SK-N-MC (cell line): Measurements from ENCODE around the gene DNLZ.
"Not testable (repeated sequence)": the region's sequence is repeated elsewhere in the genome, so short reads cannot be mapped to it uniquely, and the experiment has no call there.

Experiments
- DNase-seq: peaks from one replicate; pipeline ENCODE4 v3.0.0-alpha.2; 2011; ENCODE audit warnings: low read depth, low spot score
- H3K27ac ChIP-seq: fragments of 200-600 bp; sonication (generic); 2 replicates; pipeline ENCODE4 v1.5.1; 2016; ENCODE audit warnings: mixed run types
- H3K36me3 ChIP-seq: fragments of 200-600 bp; sonication (generic); 2 replicates; pipeline ENCODE4 v1.6.1; 2017; ENCODE audit warnings: antibody characterized with exemption, low read length, mixed read lengths; ENCODE audit not compliant: insufficient read depth
- H3K4me3 ChIP-seq: fragments of 200-600 bp; sonication (generic); 2 replicates; pipeline ENCODE4 v1.5.1; 2016
- H3K9ac ChIP-seq: fragments of 200-600 bp; sonication (generic); 2 replicates; pipeline ENCODE4 v1.8.0; 2017; ENCODE audit warnings: mixed run types, mixed read lengths; ENCODE audit not compliant: insufficient read length
- H3K9me3 ChIP-seq: fragments of 200-600 bp; sonication (generic); 2 replicates; pipeline ENCODE4 v1.6.1; 2017; ENCODE audit warnings: low read depth, mild to moderate bottlenecking, antibody characterized with exemption, low read length, moderate library complexity, mixed read lengths
- EZH2 ChIP-seq: fragments of 200-600 bp; sonication (generic); IDR thresholded peaks from one replicate; pipeline ENCODE4 v1.6.1; 2017; ENCODE audit warnings: antibody characterized with exemption
- FOXP2 ChIP-seq: optimal IDR thresholded peaks from 2 replicates; pipeline ENCODE3; 2011; ENCODE audit warnings: mild to moderate bottlenecking, moderate library complexity; ENCODE audit not compliant: insufficient read depth; ENCODE audit errors: extremely low read length, control extremely low read depth
- POLR2AphosphoS5 ChIP-seq: IDR thresholded peaks from 2 replicates; pipeline ENCODE4 v1.6.1; 2012; ENCODE audit warnings: mild to moderate bottlenecking, low read depth, low read length, borderline replicate concordance

The DNLZ gene

DNA sequence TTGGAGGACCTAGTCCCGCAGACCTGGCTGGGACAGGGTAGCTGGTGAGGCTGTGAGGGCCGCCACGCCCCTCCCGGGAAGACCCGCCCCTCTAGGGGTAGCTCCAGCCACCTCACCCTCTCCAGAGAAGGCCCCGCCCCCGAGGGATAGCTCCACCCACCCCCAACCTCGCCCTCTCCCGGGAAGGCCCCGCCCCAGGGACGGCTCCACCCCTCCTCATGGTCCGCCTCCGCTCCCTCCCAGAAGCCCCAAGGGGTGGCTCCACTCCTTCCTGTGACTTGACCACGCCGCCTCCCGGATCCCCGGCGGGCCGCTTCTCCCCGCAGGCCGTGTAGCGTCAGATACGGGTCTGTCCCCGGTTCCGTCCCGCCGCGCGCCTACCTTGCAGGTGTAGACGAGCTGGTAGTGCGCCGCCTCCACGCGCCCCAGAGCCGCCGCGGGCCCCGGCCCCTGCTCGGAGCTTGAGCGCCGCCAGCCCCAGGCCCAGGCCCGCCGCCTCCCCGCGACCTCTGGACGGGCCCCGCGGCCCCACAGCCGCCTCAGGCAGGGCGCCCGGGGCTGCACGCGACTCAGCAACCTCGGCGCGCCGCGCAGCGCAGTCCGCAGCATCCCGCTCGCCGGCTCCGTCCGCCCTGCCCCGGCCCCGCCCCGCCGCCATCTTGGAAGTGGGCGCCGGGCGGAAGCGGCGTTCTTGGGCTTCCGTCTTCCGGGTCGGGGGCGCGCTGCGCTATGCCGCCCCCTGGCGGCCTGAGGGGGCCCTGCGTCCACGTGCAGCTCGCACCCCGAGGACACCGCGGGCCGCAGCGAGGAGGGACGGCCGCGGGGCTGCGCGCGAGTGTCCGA lies at the start of gene DNLZ:
DNLZ (minus strand) TSS at position 639 of the 843 bp plus-strand sequence; CDS start at position 609, 30 bp downstream.
- H3K36me3 ChIP-seq: no peaks in the 10 kb centered on the region; the same call in 1 of the 2 replicates
- peak within 1 kb of the TSS; percentile 80 for H3K27ac ChIP-seq
- DNase-seq: peak; percentile 51
- H3K9me3 ChIP-seq: no peaks in the 10 kb centered on the region
- peak within 1 kb of the TSS; percentile 94 for H3K4me3 ChIP-seq
- peak; percentile 87 for TF ChIP-seq POLR2AphosphoS5
- no peak for TF ChIP-seq EZH2
- H3K9ac ChIP-seq: peak within 1 kb of the TSS; percentile 72

DNA sequence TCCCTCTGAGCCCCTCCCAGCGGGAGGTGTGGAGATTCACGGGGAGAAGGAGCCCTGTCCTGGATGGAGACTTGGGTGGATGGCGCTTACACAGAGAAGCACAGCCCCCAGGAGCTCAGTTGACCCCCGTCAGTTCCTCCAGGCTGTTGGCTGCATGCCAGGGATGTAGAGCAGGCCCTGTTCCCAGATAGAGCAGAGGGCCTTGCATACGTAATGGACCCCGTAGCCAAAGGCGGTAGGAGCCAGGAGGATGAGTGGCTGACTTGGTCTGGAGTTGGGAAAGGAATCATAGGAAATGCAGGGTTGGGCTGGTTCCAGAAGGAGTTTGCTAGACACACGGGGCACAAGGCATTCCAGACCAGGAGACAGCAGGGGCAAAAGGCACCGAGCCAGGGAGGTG lies 49.4 kb upstream of the DNLZ start:
- H3K27ac ChIP-seq: no peak overlapping the region
- H3K36me3 ChIP-seq: peaks cover 59% of the 10 kb centered on the region
- H3K4me3 ChIP-seq: no peak overlapping the region
- TF ChIP-seq EZH2 (no peak), POLR2AphosphoS5 (no peak), FOXP2 (no peak)
- DNase-seq: no peak
- no peak overlapping the region for H3K9ac ChIP-seq
- H3K9me3 ChIP-seq: no peaks in the 10 kb centered on the region

- TF ChIP-seq EZH2 (no peak), POLR2AphosphoS5 (no peak), FOXP2 (no peak)
- H3K27ac ChIP-seq: no peak overlapping the region
- H3K9me3 ChIP-seq: no peaks in the 10 kb centered on the region
- H3K4me3 ChIP-seq: peak overlapping the region; percentile 96
- H3K36me3 ChIP-seq: peaks cover 60% of the 10 kb centered on the region
- DNase-seq: no peak
- peak overlapping the region; percentile 96 for H3K9ac ChIP-seq
These were observed 47.8 kb upstream of the DNLZ start for GRCh38 chr9:136411378-136411777.

- H3K4me3 ChIP-seq: peak within 1 kb of the TSS; percentile 98
- H3K36me3 ChIP-seq: peaks cover 57% of the 10 kb centered on the region
- H3K9me3 ChIP-seq: no peaks in the 10 kb centered on the region
- H3K27ac ChIP-seq: peak within 1 kb of the TSS; percentile 77
- TF ChIP-seq EZH2: no peak
- TF ChIP-seq POLR2AphosphoS5: peak; percentile 96
- no peak for TF ChIP-seq FOXP2
- DNase-seq: peak; percentile 6
- H3K9ac ChIP-seq: peak within 1 kb of the TSS; percentile 96
These were observed 47.1 kb upstream of the DNLZ start, which contains the start of the genes ENTR1 and PMPCA for GRCh38 chr9:136410500-136411287. ENTR1 (minus strand) TSS chr9:136410614; CDS start chr9:136410397, 217 bp downstream. PMPCA (plus strand) TSS chr9:136410658; CDS start chr9:136410669, 11 bp downstream.

DNA sequence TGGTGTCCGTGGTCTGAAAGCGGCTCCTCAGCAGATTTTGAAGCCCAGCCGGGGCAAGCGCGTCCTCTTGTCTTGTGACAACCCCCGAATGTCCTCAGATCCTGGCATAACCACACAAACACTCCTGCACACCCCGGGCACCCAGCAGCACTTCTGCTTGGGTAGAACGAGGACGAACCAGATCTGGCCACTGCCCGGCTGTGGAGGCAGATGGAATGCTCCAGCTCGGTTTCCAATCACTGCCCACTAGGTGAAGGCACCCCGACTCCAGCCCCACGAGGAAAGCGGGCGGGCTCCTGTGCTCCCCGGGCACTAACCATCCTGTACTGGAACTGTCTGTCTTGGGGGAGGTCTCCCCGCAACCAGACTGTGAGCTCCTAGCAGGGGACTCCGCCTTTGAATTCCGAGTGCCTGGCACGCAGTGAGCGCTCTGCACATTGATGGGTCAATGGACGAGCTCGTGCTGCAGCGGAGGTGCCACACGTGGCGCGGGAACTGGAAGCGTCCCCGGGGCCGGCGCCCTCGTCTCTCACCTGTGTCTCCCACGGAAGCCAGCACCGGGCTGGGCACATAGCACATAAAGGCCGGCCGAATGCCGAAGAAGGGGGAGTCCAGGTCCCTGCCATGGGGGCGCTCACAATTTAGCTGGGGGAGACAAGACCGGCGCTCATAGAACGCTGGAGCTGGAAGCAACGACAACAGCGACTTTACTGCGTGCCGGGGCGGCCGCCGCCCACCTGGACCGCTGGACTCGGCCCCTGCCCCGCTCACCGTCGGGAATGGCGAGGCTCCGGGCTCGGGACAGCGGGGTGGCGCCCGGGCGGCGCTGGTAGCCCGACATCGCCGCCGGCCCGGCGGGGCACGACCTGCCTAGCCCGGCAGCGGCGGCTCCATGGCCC lies 46.3 kb upstream of the DNLZ start:
- Histone ChIP-seq H3K4me3 (peak overlapping the region; percentile 98), H3K36me3 (peaks cover 61% of the 10 kb centered on the region), H3K9ac (peak overlapping the region; percentile 95), H3K9me3 (no peaks in the 10 kb centered on the region), H3K27ac (peak overlapping the region; percentile 42; the same call in 1 of the 2 replicates)
- DNase-seq: no peak
- TF ChIP-seq POLR2AphosphoS5 (no peak; the same call in 1 of the 2 replicates), EZH2 (no peak), FOXP2 (no peak)

DNA sequence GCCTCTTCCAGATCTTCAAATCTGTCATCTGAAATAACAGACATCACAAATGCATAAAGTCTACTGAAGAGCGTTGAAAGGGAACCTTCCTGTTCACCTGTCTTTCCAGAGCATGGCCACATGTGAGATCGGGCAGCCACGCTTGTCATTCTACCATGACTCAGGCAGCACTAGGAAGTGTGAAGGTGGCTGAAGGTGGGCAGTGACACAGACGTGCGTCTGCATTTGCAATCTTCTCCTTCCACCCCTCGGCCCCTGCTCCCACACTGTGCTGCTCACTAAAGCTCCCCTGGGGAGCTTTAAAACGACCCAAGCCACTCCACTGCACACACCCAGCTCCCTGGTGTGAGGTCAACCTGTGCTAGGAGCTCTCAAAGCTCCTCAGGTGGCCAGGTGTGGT lies 44.4 kb upstream of the DNLZ start:
- H3K36me3 ChIP-seq: peaks cover 56% of the 10 kb centered on the region
- H3K9me3 ChIP-seq: no peaks in the 10 kb centered on the region
- no peak for DNase-seq
- no peak overlapping the region for H3K4me3 ChIP-seq
- TF ChIP-seq POLR2AphosphoS5: no peak
- TF ChIP-seq EZH2: no peak
- no peak for TF ChIP-seq FOXP2
- no peak overlapping the region for H3K27ac ChIP-seq
- no peak overlapping the region for H3K9ac ChIP-seq

- not testable (repeated sequence) for H3K27ac ChIP-seq, H3K9me3 ChIP-seq, H3K4me3 ChIP-seq, DNase-seq, H3K9ac ChIP-seq
- peaks cover 50% of the 10 kb centered on the region for H3K36me3 ChIP-seq
These were observed 43.5 kb upstream of the DNLZ start for GRCh38 chr9:136407061-136407460.

GRCh38 chr9:136405904-136406303 lies 42.4 kb upstream of the DNLZ start:
- peaks cover 47% of the 10 kb centered on the region for H3K36me3 ChIP-seq
- H3K9ac ChIP-seq, H3K4me3 ChIP-seq, H3K9me3 ChIP-seq, DNase-seq, H3K27ac ChIP-seq: not testable (repeated sequence)
